Peyer's patch (tissue), 4 donors: ENCODE results near the gene CDH4.

Source experiments
- POLR2A ChIP-seq, 2 donors: fragments of 450-650 bp; IDR thresholded peaks; one replicate each; pipeline ENCODE4 v1.5.1; 2017; ENCODE audit warnings: antibody characterized with exemption in 2 of 2, mild to moderate bottlenecking in 2 of 2, moderate library complexity in 2 of 2
- TF ChIP-seq, protein P1 (sequence below), 6 experiments: fragments of 450-650 bp in 4 of 6; fragments of 200-600 bp in 2 of 6; sonication (generic) in 1 of 6; IDR thresholded peaks; one replicate each; pipeline ENCODE4 v1.5.1; 2017 to 2019; ENCODE audit warnings: antibody characterized with exemption in 6 of 6, mild to moderate bottlenecking in 3 of 6, moderate library complexity in 1 of 6

DNA sequence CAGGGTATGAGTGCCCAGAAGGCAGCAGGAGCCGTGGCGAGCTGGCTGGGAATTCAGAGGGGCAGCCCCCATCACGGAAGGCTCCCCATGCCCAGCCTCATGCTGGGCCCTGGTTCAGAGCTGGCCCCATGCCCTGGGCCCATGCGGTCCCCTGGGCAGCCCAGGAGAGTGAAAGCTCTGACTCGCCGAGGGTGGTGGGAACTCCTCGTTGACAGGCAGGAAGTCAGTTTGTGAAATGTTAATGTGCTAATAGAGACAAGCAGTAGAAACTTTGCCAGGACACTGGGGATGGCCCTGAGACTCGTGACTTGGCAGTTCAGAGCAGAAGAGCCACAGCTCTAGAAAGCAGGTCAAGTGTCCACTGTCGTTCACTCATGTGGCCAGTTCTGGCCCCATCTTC is 460.6 kb downstream of the CDH4 start:
- TF ChIP-seq, protein P1, sequence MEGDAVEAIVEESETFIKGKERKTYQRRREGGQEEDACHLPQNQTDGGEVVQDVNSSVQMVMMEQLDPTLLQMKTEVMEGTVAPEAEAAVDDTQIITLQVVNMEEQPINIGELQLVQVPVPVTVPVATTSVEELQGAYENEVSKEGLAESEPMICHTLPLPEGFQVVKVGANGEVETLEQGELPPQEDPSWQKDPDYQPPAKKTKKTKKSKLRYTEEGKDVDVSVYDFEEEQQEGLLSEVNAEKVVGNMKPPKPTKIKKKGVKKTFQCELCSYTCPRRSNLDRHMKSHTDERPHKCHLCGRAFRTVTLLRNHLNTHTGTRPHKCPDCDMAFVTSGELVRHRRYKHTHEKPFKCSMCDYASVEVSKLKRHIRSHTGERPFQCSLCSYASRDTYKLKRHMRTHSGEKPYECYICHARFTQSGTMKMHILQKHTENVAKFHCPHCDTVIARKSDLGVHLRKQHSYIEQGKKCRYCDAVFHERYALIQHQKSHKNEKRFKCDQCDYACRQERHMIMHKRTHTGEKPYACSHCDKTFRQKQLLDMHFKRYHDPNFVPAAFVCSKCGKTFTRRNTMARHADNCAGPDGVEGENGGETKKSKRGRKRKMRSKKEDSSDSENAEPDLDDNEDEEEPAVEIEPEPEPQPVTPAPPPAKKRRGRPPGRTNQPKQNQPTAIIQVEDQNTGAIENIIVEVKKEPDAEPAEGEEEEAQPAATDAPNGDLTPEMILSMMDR (IDR thresholded peaks at IDR 0.05): no peak
- no peak for TF ChIP-seq POLR2A (IDR thresholded peaks at IDR 0.05)
